Body of pancreas (tissue), 4 donors: ENCODE results near the gene MTR.

Experiments used
- POLR2A ChIP-seq, 3 donors: fragments of 450-650 bp; IDR thresholded peaks; one replicate each; pipeline ENCODE4 v1.6.1; 2016; ENCODE audit warnings: antibody characterized with exemption in 3 of 3, mild to moderate bottlenecking in 2 of 3
- TF ChIP-seq, protein P1 (sequence below), 7 experiments: fragments of 450-650 bp in 4 of 7; fragments of 200-600 bp in 3 of 7; sonication (generic) in 3 of 7; IDR thresholded peaks; one replicate each; pipeline ENCODE4 v1.5.1; 2016 to 2019; ENCODE audit warnings: antibody characterized with exemption in 7 of 7

DNA sequence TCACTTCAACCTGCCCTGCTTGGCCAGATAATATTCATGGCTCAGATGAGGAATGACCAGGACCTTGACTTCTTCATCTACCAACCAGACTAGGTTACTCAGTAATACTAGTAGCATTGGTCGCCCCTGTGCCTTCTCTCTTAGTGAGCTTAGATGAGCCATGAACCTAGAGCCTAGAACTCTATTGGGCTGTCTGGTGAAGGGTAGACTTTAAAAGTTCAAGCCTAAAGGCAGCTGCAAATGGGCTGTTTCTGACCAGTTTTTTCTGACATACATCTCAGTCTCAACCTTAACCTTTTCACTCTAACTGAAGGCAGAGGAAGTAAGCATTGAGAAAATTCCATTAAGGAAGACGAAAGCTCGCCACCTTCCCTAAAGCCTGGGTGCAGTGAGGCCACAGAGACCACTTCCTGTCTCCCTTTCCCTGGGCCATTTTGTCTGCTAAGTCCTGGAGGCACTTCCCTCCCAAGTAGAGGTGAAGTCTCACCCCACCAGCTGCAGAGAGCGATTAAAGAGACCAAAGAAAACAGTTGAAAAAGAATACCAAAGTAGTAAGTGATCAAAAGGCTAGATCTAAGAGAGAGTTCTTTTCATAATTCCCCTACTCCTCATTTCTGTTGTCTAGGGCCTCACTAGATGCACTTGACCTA lies 53.3 kb downstream of the MTR start:
- TF ChIP-seq, protein P1, sequence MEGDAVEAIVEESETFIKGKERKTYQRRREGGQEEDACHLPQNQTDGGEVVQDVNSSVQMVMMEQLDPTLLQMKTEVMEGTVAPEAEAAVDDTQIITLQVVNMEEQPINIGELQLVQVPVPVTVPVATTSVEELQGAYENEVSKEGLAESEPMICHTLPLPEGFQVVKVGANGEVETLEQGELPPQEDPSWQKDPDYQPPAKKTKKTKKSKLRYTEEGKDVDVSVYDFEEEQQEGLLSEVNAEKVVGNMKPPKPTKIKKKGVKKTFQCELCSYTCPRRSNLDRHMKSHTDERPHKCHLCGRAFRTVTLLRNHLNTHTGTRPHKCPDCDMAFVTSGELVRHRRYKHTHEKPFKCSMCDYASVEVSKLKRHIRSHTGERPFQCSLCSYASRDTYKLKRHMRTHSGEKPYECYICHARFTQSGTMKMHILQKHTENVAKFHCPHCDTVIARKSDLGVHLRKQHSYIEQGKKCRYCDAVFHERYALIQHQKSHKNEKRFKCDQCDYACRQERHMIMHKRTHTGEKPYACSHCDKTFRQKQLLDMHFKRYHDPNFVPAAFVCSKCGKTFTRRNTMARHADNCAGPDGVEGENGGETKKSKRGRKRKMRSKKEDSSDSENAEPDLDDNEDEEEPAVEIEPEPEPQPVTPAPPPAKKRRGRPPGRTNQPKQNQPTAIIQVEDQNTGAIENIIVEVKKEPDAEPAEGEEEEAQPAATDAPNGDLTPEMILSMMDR (IDR thresholded peaks at IDR 0.05) = no peak
- no peak for TF ChIP-seq POLR2A (IDR thresholded peaks at IDR 0.05)
